GM23338 (cell line): Measurements from ENCODE around the gene TXLNB. TPM values are rescaled to one million over a fixed set of nuclear protein-coding genes. Genes with fewer than 3 reads are reported as not detected.

Experiments used
- ATAC-seq: fragments of 200-7000 bp; cut with Tn5 transposase; 3 replicates; pipeline ENCODE4 v1.9.1; 2020
- DNase-seq: peaks from one replicate; pipeline ENCODE4 v3.0.0-alpha.2; 2015; ENCODE audit warnings: low spot score
- H2AFZ ChIP-seq: fragments of 200-600 bp; sonication (generic); 2 replicates; pipeline ENCODE4 v1.8.0; 2016; ENCODE audit warnings: antibody characterized with exemption, mild to moderate bottlenecking, moderate library complexity
- H3F3A ChIP-seq: fragments of 200-600 bp; sonication (generic); replicated peaks from 2 replicates; pipeline ENCODE4 v1.8.0; 2017; ENCODE audit warnings: antibody characterized with exemption, mixed run types, low read depth
- H3K27ac ChIP-seq: fragments of 200-600 bp; sonication (generic); 2 replicates; pipeline ENCODE4 v1.6.1; 2016; ENCODE audit warnings: low read depth
- H3K27me3 ChIP-seq: fragments of 200-600 bp; sonication (generic); 2 replicates; pipeline ENCODE4 v1.8.0; 2016; ENCODE audit warnings: mild to moderate bottlenecking, mixed run types, moderate library complexity; ENCODE audit not compliant: insufficient read depth
- H3K36me3 ChIP-seq: fragments of 200-600 bp; sonication (generic); 2 replicates; pipeline ENCODE4 v1.8.0; 2016; ENCODE audit warnings: mild to moderate bottlenecking; ENCODE audit not compliant: insufficient read depth
- H3K4me1 ChIP-seq: fragments of 200-600 bp; sonication (generic); 2 replicates; pipeline ENCODE4 v1.8.0; 2016; ENCODE audit warnings: mild to moderate bottlenecking, moderate library complexity; ENCODE audit not compliant: insufficient read depth
- H3K4me2 ChIP-seq: fragments of 200-600 bp; sonication (generic); 2 replicates; pipeline ENCODE4 v1.7.1; 2017; ENCODE audit warnings: mixed run types
- H3K4me3 ChIP-seq: fragments of 200-600 bp; sonication (generic); 2 replicates; pipeline ENCODE4 v1.6.1; 2016; ENCODE audit warnings: mixed run types
- H3K79me2 ChIP-seq: fragments of 200-600 bp; sonication (generic); replicated peaks from 2 replicates; pipeline ENCODE4 v1.8.0; 2017; ENCODE audit warnings: mild to moderate bottlenecking; ENCODE audit not compliant: insufficient read depth
- H3K9me2 ChIP-seq: fragments of 200-600 bp; sonication (generic); 2 replicates; pipeline ENCODE4 v1.8.0; 2017; ENCODE audit not compliant: insufficient read depth
- H4K20me1 ChIP-seq: fragments of 200-600 bp; sonication (generic); replicated peaks from 2 replicates; pipeline ENCODE4 v1.8.0; 2017; ENCODE audit warnings: mild to moderate bottlenecking; ENCODE audit not compliant: insufficient read depth
- H3K27ac Mint-ChIP-seq: 2 replicates; pipeline ENCODE4 v1.8.0; 2020; ENCODE audit warnings: inconsistent platforms, mild to moderate bottlenecking, moderate library complexity, mixed read lengths
- H3K27me3 Mint-ChIP-seq: 3 replicates; pipeline ENCODE4 v1.8.0; 2022; ENCODE audit warnings: low read depth, mild to moderate bottlenecking, moderate library complexity, mixed read lengths, inconsistent platforms; ENCODE audit not compliant: insufficient read depth, poor library complexity
- H3K36me3 Mint-ChIP-seq: 3 replicates; pipeline ENCODE4 v1.8.0; 2021; ENCODE audit warnings: low read depth, mild to moderate bottlenecking, inconsistent platforms, moderate library complexity, mixed read lengths
- H3K4me1 Mint-ChIP-seq: 3 replicates; pipeline ENCODE4 v1.8.0; 2020; ENCODE audit warnings: mild to moderate bottlenecking, inconsistent platforms, mixed read lengths
- H3K4me3 Mint-ChIP-seq: 3 replicates; pipeline ENCODE4 v1.8.0; 2021; ENCODE audit warnings: moderate library complexity, mild to moderate bottlenecking, inconsistent platforms, mixed read lengths
- H3K9me3 Mint-ChIP-seq: 3 replicates; pipeline ENCODE4 v1.8.0; 2020; ENCODE audit warnings: moderate library complexity, mild to moderate bottlenecking, inconsistent platforms, mixed read lengths
- CREB1 ChIP-seq: fragments of 250-450 bp; sonication (Bioruptor Pico); IDR thresholded peaks from 2 replicates; pipeline ENCODE4 v1.5.0; 2020; ENCODE audit warnings: low read depth, mild to moderate bottlenecking, moderate library complexity
- CTCF ChIP-seq, 2 experiments: fragments of 200-600 bp in 1 of 2; sonication (generic) in 1 of 2; conservative IDR thresholded peaks; 2 replicates each; pipeline versions ENCODE4 v1.5.1 to v1.6.1; 2016 to 2017; ENCODE audit warnings: antibody characterized with exemption in 2 of 2, low read depth in 2 of 2, mild to moderate bottlenecking in 2 of 2, moderate library complexity in 1 of 2
- EZH2 ChIP-seq: fragments of 200-600 bp; sonication (generic); IDR thresholded peaks from one replicate; pipeline ENCODE4 v1.8.0; 2017; ENCODE audit warnings: antibody characterized with exemption, mild to moderate bottlenecking, low read depth; ENCODE audit not compliant: unreplicated experiment
- EZH2phosphoT487 ChIP-seq: fragments of 200-600 bp; sonication (generic); IDR thresholded peaks from one replicate; pipeline ENCODE4 v1.8.1; 2018; ENCODE audit warnings: antibody characterized with exemption; ENCODE audit not compliant: unreplicated experiment
- JUNB ChIP-seq: IDR thresholded peaks from one replicate; pipeline ENCODE4 v1.6.1; 2016; ENCODE audit warnings: antibody characterized with exemption; ENCODE audit not compliant: unreplicated experiment
- NANOG ChIP-seq: IDR thresholded peaks from 2 replicates; pipeline ENCODE4 v1.6.1; 2016; ENCODE audit warnings: antibody characterized with exemption, borderline replicate concordance
- POLR2AphosphoS5 ChIP-seq: IDR thresholded peaks from 2 replicates; pipeline ENCODE4 v1.6.1; 2016; ENCODE audit warnings: antibody characterized with exemption, low read depth
- REST ChIP-seq: IDR thresholded peaks from one replicate; pipeline ENCODE4 v1.6.1; 2018; ENCODE audit warnings: antibody characterized with exemption; ENCODE audit not compliant: unreplicated experiment
- STAT1 ChIP-seq: IDR thresholded peaks from one replicate; pipeline ENCODE4 v1.6.1; 2016; ENCODE audit warnings: antibody characterized with exemption; ENCODE audit not compliant: unreplicated experiment
- ZNF331 ChIP-seq: fragments of 250-450 bp; sonication (Bioruptor Pico); IDR thresholded peaks from 2 replicates; pipeline ENCODE4 v1.5.0; 2020; ENCODE audit warnings: low read depth, mild to moderate bottlenecking, moderate library complexity
- ZNF462 ChIP-seq: fragments of 250-450 bp; sonication (Bioruptor Pico); IDR thresholded peaks from 2 replicates; pipeline ENCODE4 v1.5.0; 2020; ENCODE audit warnings: mild to moderate bottlenecking, moderate library complexity
- polyA plus RNA-seq: library from polyadenylated mRNA; unstranded; fragments of >200 nt; fragmentation: Nextera tagmentation; extraction: Ambion mirVana; gene quantifications from 2 replicates; pipeline ENCODE4 v1.2.1, GENCODE V29; 2016
- total RNA-seq: library from RNA; depleted of rRNA; stranded (reverse); fragments of >200 nt; shearing (Covaris generic); gene quantifications from 2 replicates; pipeline ENCODE4 v1.2.3, GENCODE V29; 2014

Gene TXLNB
- total and polyA plus RNA-seq, 2 experiments from 2014 or later, result 0.11 to 0.28 TPM

GRCh38 chr6:139243536-139243935, 48.3 kb downstream of the TXLNB start (continued):
- TF ChIP-seq ZNF331 (CRISPR knock-in tag), result no peak
- no peak for TF ChIP-seq CREB1 (CRISPR knock-in tag)
- TF ChIP-seq CTCF (conservative IDR thresholded peaks at IDR 0.05; ENCODE audit: low read depth in 2 of 2), result no peak
- no peak for TF ChIP-seq POLR2AphosphoS5

GRCh38 chr6:139242457-139243240, 49.1 kb downstream of the TXLNB start:
- TF ChIP-seq ZNF462 (no peak), EZH2phosphoT487 (no peak), REST (no peak), JUNB (no peak), CREB1 (CRISPR knock-in tag) (no peak), NANOG (no peak), STAT1 (no peak), EZH2 (no peak)
- Histone ChIP-seq H3K4me3 (no peak overlapping the region), H3K4me1 (no peaks in the 10 kb centered on the region), H3K27ac (no peak overlapping the region), H3K4me2 (no peak overlapping the region), H3K27me3 (no peaks in the 10 kb centered on the region), H2AFZ (peak overlapping the region; percentile 78), H3K79me2 (no peaks in the 10 kb centered on the region), H4K20me1 (no peaks in the 10 kb centered on the region), H3K36me3 (no peaks in the 10 kb centered on the region), H3K9me2 (no peaks in the 10 kb centered on the region), H3F3A (no peaks in the 10 kb centered on the region)
- DNase-seq (no peak), ATAC-seq (no peak)
- Mint-ChIP-seq H3K4me1 (no peaks in the 10 kb centered on the region; the same call in 1 of the 3 replicates), H3K27ac (no peak overlapping the region), H3K27me3 (no peaks in the 10 kb centered on the region), H3K4me3 (no peak overlapping the region), H3K36me3 (no peaks in the 10 kb centered on the region), H3K9me3 (no peaks in the 10 kb centered on the region)
